Trophoblast cell (in vitro differentiated cells and primary cell): Measurements from ENCODE around the gene CBX8.

Experiments used
- DNase-seq, 2 donors: peaks; one replicate each; pipeline ENCODE4 v3.0.0-alpha.2; 2016
- H2AFZ ChIP-seq: 2 replicates; pipeline ENCODE4 v1.6.1; 2013; ENCODE audit warnings: low read length, moderate library complexity, mild to moderate bottlenecking; ENCODE audit not compliant: insufficient read depth, poor library complexity
- H2AK5ac ChIP-seq: 2 replicates; pipeline ENCODE4 v1.6.1; 2013; ENCODE audit warnings: mild to moderate bottlenecking, low read length
- H2BK120ac ChIP-seq: 2 replicates; pipeline ENCODE4 v1.6.1; 2013; ENCODE audit warnings: low read length, mild to moderate bottlenecking, moderate library complexity; ENCODE audit not compliant: insufficient read depth, poor library complexity
- H2BK12ac ChIP-seq: 2 replicates; pipeline ENCODE4 v1.6.1; 2013; ENCODE audit warnings: mild to moderate bottlenecking, low read length, moderate library complexity
- H2BK5ac ChIP-seq: 2 replicates; pipeline ENCODE4 v1.6.1; 2013; ENCODE audit warnings: low read length, low read depth, moderate library complexity, mild to moderate bottlenecking; ENCODE audit not compliant: poor library complexity
- H3K14ac ChIP-seq: 2 replicates; pipeline ENCODE4 v1.6.1; 2013; ENCODE audit warnings: mild to moderate bottlenecking, low read length
- H3K18ac ChIP-seq: 2 replicates; pipeline ENCODE4 v1.6.1; 2013; ENCODE audit warnings: mild to moderate bottlenecking, low read length
- H3K23ac ChIP-seq: 2 replicates; pipeline ENCODE4 v1.6.1; 2013; ENCODE audit warnings: low read length
- H3K27ac ChIP-seq: 2 replicates; pipeline ENCODE4 v1.5.1; 2013; ENCODE audit warnings: low read depth, mild to moderate bottlenecking, inconsistent platforms, low read length, moderate library complexity
- H3K27me3 ChIP-seq: 2 replicates; pipeline ENCODE4 v1.6.1; 2013; ENCODE audit warnings: inconsistent platforms, mild to moderate bottlenecking, low read length, moderate library complexity; ENCODE audit not compliant: insufficient read depth
- H3K36me3 ChIP-seq, 2 experiments: 1 replicate in 1 of 2; 2 replicates in 1 of 2; pipeline ENCODE4 v1.6.1; 2013; ENCODE audit warnings: low read length in 2 of 2, mild to moderate bottlenecking in 2 of 2, moderate library complexity in 1 of 2; ENCODE audit not compliant: insufficient read depth in 2 of 2, control insufficient read depth in 1 of 2
- H3K4ac ChIP-seq: 2 replicates; pipeline ENCODE4 v1.6.1; 2013; ENCODE audit warnings: low read depth, mild to moderate bottlenecking, low read length, moderate library complexity
- H3K4me1 ChIP-seq, 2 experiments: 1 replicate in 1 of 2; 2 replicates in 1 of 2; pipeline ENCODE4 v1.6.1; 2013; ENCODE audit warnings: low read length in 2 of 2, mild to moderate bottlenecking in 2 of 2, moderate library complexity in 1 of 2; ENCODE audit not compliant: insufficient read depth in 2 of 2, control insufficient read depth in 1 of 2
- H3K4me2 ChIP-seq: 2 replicates; pipeline ENCODE4 v1.6.1; 2013; ENCODE audit warnings: inconsistent platforms, mild to moderate bottlenecking, low read length, moderate library complexity
- H3K4me3 ChIP-seq: 2 replicates; pipeline ENCODE4 v1.5.1; 2013; ENCODE audit warnings: mild to moderate bottlenecking, low read depth, low read length, inconsistent platforms
- H3K79me1 ChIP-seq: one replicate; pipeline ENCODE4 v1.6.1; 2013; ENCODE audit warnings: low read length
- H3K79me2 ChIP-seq: 2 replicates; pipeline ENCODE4 v1.6.1; 2013; ENCODE audit warnings: low read length, mild to moderate bottlenecking; ENCODE audit not compliant: control insufficient read depth, insufficient read depth, poor library complexity
- H3K9ac ChIP-seq: 2 replicates; pipeline ENCODE4 v1.6.1; 2013; ENCODE audit warnings: mild to moderate bottlenecking, low read length
- H3K9me3 ChIP-seq: 2 replicates; pipeline ENCODE4 v1.6.1; 2013; ENCODE audit warnings: low read depth, mild to moderate bottlenecking, control low read depth, inconsistent platforms, low read length; ENCODE audit not compliant: insufficient read depth
- H4K12ac ChIP-seq: 2 replicates; pipeline ENCODE4 v1.6.1; 2013; ENCODE audit warnings: low read depth, mild to moderate bottlenecking, low read length, moderate library complexity
- H4K8ac ChIP-seq: 2 replicates; pipeline ENCODE4 v1.6.1; 2013; ENCODE audit warnings: low read depth, mild to moderate bottlenecking, low read length, moderate library complexity
- H4K91ac ChIP-seq: one replicate; pipeline ENCODE4 v1.6.1; 2013; ENCODE audit warnings: low read depth, mild to moderate bottlenecking, low read length, moderate library complexity
- WGBS: extraction: QIAGEN DNeasy Blood & Tissue Kit; methylation state at CpG from one replicate; pipeline ENCODE4 v1.1.7; 2013; ENCODE audit warnings: missing lambda C conversion rate; ENCODE audit not compliant: insufficient read length, insufficient coverage; ENCODE audit errors: extremely low coverage; 5-methylcytosine and 5-hydroxymethylcytosine counted together

Gene CBX8

DNA sequence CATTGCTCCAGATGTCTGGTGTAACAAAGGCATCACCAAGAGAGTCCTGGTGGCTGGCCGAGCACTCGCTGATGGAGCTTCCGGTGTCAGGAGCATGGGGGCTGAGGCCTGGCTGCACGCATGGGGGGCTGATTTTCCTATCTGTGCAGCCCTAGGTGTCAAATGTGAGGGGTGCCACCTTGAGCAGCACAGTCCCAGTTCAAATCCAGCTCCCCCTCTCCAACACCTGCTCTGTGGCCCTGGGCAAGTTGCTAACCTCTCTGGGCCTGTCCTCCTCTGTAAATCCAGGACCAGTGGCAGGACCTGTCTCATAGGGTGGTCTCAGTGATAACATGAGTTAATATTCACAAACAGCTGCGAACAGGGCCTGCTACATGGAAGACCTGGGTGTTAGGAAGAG lies 53.3 kb downstream of the CBX8 start:
- Histone ChIP-seq H2BK120ac (no peak overlapping the region), H3K79me1 (no peaks in the 10 kb centered on the region), H3K4ac (no peak overlapping the region), H4K12ac (no peak overlapping the region), H3K9me3 (peaks cover 12% of the 10 kb centered on the region), H3K4me3 (no peak overlapping the region), H3K27ac (no peak overlapping the region), H2BK5ac (no peak overlapping the region), H3K9ac (no peak overlapping the region), H3K79me2 (no peaks in the 10 kb centered on the region), H3K14ac (no peak overlapping the region), H3K23ac (no peak overlapping the region), H4K91ac (no peak overlapping the region), H3K4me2 (no peak overlapping the region), H2BK12ac (no peak overlapping the region), H2AK5ac (no peak overlapping the region), H2AFZ (no peak overlapping the region), H3K4me1 (peaks cover 0 to 3% of the 10 kb centered on the region in 2 experiments), H3K36me3 (no peaks in the 10 kb centered on the region), H3K27me3 (peaks cover 24% of the 10 kb centered on the region), H4K8ac (no peak overlapping the region), H3K18ac (no peak overlapping the region)
- DNase-seq: no peak
- no CpG with 5 or more reads among the region's 5 CpGs for WGBS

GRCh38 chr17:79742951-79743476 lies 53.9 kb downstream of the CBX8 start:
- H3K36me3 ChIP-seq: no peaks in the 10 kb centered on the region
- peaks cover 0 to 3% of the 10 kb centered on the region in 2 experiments for H3K4me1 ChIP-seq
- WGBS: no CpG with 5 or more reads among the region's 7 CpGs
- H2AFZ ChIP-seq: no peak overlapping the region
- H3K79me1 ChIP-seq: no peaks in the 10 kb centered on the region
- no peak for DNase-seq
- no peak overlapping the region for H3K18ac ChIP-seq
- H3K4me3 ChIP-seq: no peak overlapping the region
- no peak overlapping the region for H2AK5ac ChIP-seq
- no peak overlapping the region for H3K4ac ChIP-seq
- no peak overlapping the region for H3K4me2 ChIP-seq
- peaks cover 11% of the 10 kb centered on the region for H3K9me3 ChIP-seq
- H3K23ac ChIP-seq: no peak overlapping the region
- H3K14ac ChIP-seq: no peak overlapping the region
- H2BK12ac ChIP-seq: no peak overlapping the region
- no peak overlapping the region for H4K8ac ChIP-seq
- H3K79me2 ChIP-seq: no peaks in the 10 kb centered on the region
- no peak overlapping the region for H3K9ac ChIP-seq
- H3K27me3 ChIP-seq: peaks cover 18% of the 10 kb centered on the region
- no peak overlapping the region for H2BK120ac ChIP-seq
- no peak overlapping the region for H2BK5ac ChIP-seq
- H4K91ac ChIP-seq: no peak overlapping the region
- no peak overlapping the region for H4K12ac ChIP-seq
- H3K27ac ChIP-seq: no peak overlapping the region

GRCh38 chr17:79742589-79742918 lies 54.3 kb downstream of the CBX8 start:
- Histone ChIP-seq H3K18ac (no peak overlapping the region), H3K4me1 (peaks cover 0 to 3% of the 10 kb centered on the region in 2 experiments), H4K91ac (no peak overlapping the region), H4K8ac (no peak overlapping the region), H3K4me2 (no peak overlapping the region), H3K4me3 (no peak overlapping the region), H3K9me3 (peaks cover 7% of the 10 kb centered on the region), H3K23ac (no peak overlapping the region), H2BK5ac (no peak overlapping the region), H4K12ac (no peak overlapping the region), H3K27me3 (peaks cover 13% of the 10 kb centered on the region), H2BK120ac (no peak overlapping the region), H2AFZ (no peak overlapping the region), H3K9ac (no peak overlapping the region), H2AK5ac (no peak overlapping the region), H3K4ac (no peak overlapping the region), H3K27ac (no peak overlapping the region), H3K79me1 (no peaks in the 10 kb centered on the region), H2BK12ac (no peak overlapping the region), H3K36me3 (no peaks in the 10 kb centered on the region), H3K14ac (no peak overlapping the region), H3K79me2 (no peaks in the 10 kb centered on the region)
- whole genome bisulfite sequencing: no CpG with 5 or more reads among the region's 1 CpG
- no peak for DNase-seq
